ENCODE measurements around the gene CAMK1D. TPM values are rescaled to one million over a fixed set of nuclear protein-coding genes. Genes with fewer than 3 reads are reported as not detected.

The CAMK1D gene
- polyA plus RNA-seq, 1 of the 3 experiments (the other 2 are of a cell fraction), result 4.1 TPM

- Histone ChIP-seq H3K9me3 (no peaks in the 10 kb centered on the region), H3K4me3 (ENCODE audit: low read depth in 2 of 2, low read length in 1 of 2) (no peak overlapping the region), H3F3A (replicated peaks; ENCODE audit: insufficient read depth) (no peaks in the 10 kb centered on the region), H4K20me1 (ENCODE audit: insufficient read depth) (no peaks in the 10 kb centered on the region), H3K9me2 (no peaks in the 10 kb centered on the region), H3K27ac (ENCODE audit: low read depth in 2 of 2, low read length in 1 of 2) (no peak overlapping the region), H3K9ac (no peak overlapping the region), H3K4me2 (no peak overlapping the region), H3K4me1 (ENCODE audit: control insufficient read depth in 1 of 2, insufficient read depth in 2 of 2, low read depth in 1 of 2, low read length in 1 of 2) (no peaks in the 10 kb centered on the region), H3K79me2 (ENCODE audit: insufficient read depth) (no peaks in the 10 kb centered on the region), H3K36me3 (replicated peaks in 1 of 2; ENCODE audit: control insufficient read depth in 1 of 2, insufficient read depth in 2 of 2, low read length in 1 of 2) (no peaks in the 10 kb centered on the region), H2AFZ (ENCODE audit: low read depth) (no peak overlapping the region), H3K27me3 (ENCODE audit: insufficient read depth) (no peaks in the 10 kb centered on the region)
- TF ChIP-seq, protein P1, sequence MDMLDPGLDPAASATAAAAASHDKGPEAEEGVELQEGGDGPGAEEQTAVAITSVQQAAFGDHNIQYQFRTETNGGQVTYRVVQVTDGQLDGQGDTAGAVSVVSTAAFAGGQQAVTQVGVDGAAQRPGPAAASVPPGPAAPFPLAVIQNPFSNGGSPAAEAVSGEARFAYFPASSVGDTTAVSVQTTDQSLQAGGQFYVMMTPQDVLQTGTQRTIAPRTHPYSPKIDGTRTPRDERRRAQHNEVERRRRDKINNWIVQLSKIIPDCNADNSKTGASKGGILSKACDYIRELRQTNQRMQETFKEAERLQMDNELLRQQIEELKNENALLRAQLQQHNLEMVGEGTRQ (IDR thresholded peaks at IDR 0.05; ENCODE audit: borderline replicate concordance, low read depth, low read length), result no peak
- no peak for TF ChIP-seq JUND (IDR thresholded peaks at IDR 0.05)
- TF ChIP-seq MEF2A (IDR thresholded peaks at IDR 0.05; ENCODE audit: borderline replicate concordance, low read depth), result no peak
- TF ChIP-seq TCF12 (IDR thresholded peaks at IDR 0.05), result no peak
- TF ChIP-seq MXI1 (IDR thresholded peaks at IDR 0.05; ENCODE audit: low read depth, low read length), result no peak
- TF ChIP-seq SMC3 (IDR thresholded peaks at IDR 0.05; ENCODE audit: low read depth, low read length), result no peak
- TF ChIP-seq, protein P2, sequence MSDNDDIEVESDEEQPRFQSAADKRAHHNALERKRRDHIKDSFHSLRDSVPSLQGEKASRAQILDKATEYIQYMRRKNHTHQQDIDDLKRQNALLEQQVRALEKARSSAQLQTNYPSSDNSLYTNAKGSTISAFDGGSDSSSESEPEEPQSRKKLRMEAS (IDR thresholded peaks at IDR 0.05; ENCODE audit: low read depth), result no peak
- no peak for TF ChIP-seq TAF1 (IDR thresholded peaks at IDR 0.05; ENCODE audit: borderline replicate concordance, low read depth, low read length)
- no peak for TF ChIP-seq FOXM1 (IDR thresholded peaks at IDR 0.05; ENCODE audit: low read depth)
- ChIA-PET CTCF (no interaction called here), POLR2A (no interaction called here)
- DNase-seq, result no peak
- 94% methylated on average over 4 of the region's 4 CpGs for WGBS (ENCODE audit: low lambda C conversion rate)
These were observed 17.9 kb downstream of the CAMK1D start for GRCh38 chr10:12367272-12367671.

- WGBS (ENCODE audit: low lambda C conversion rate), result 95% methylated on average over 8 of the region's 8 CpGs
- POLR2A ChIA-PET, result no interaction called here
- Histone ChIP-seq H4K20me1 (ENCODE audit: insufficient read depth) (no peaks in the 10 kb centered on the region), H3K4me3 (ENCODE audit: low read depth in 2 of 2, low read length in 1 of 2) (no peak overlapping the region), H2AFZ (ENCODE audit: low read depth) (no peak overlapping the region), H3K4me2 (no peak overlapping the region), H3K4me1 (ENCODE audit: control insufficient read depth in 1 of 2, insufficient read depth in 2 of 2, low read depth in 1 of 2, low read length in 1 of 2) (no peaks in the 10 kb centered on the region), H3K27me3 (ENCODE audit: insufficient read depth) (no peaks in the 10 kb centered on the region), H3K9me3 (no peaks in the 10 kb centered on the region), H3F3A (replicated peaks; ENCODE audit: insufficient read depth) (no peaks in the 10 kb centered on the region), H3K9me2 (no peaks in the 10 kb centered on the region), H3K27ac (ENCODE audit: low read depth in 2 of 2, low read length in 1 of 2) (no peak overlapping the region), H3K36me3 (replicated peaks in 1 of 2; ENCODE audit: control insufficient read depth in 1 of 2, insufficient read depth in 2 of 2, low read length in 1 of 2) (no peaks in the 10 kb centered on the region), H3K79me2 (ENCODE audit: insufficient read depth) (no peaks in the 10 kb centered on the region), H3K9ac (no peak overlapping the region)
- CTCF ChIA-PET, result no interaction called here
- no peak for DNase-seq
- TF ChIP-seq FOSL2 (IDR thresholded peaks at IDR 0.05; ENCODE audit: borderline replicate concordance, low read depth) (no peak), TAF1 (IDR thresholded peaks at IDR 0.05; ENCODE audit: borderline replicate concordance, low read depth, low read length) (no peak), CHD2 (IDR thresholded peaks at IDR 0.05; ENCODE audit: low read length, partially characterized antibody) (no peak), RXRA (IDR thresholded peaks at IDR 0.05; ENCODE audit: borderline replicate concordance, low read depth) (no peak), IRF3 (IDR thresholded peaks at IDR 0.05; ENCODE audit: low read depth, low read length) (no peak), RAD21 (IDR thresholded peaks at IDR 0.05; ENCODE audit: low read length) (no peak), POLR2AphosphoS5 (IDR thresholded peaks at IDR 0.05; ENCODE audit: low read depth, low read length) (no peak), GABPA (IDR thresholded peaks at IDR 0.05; ENCODE audit: low read depth) (no peak), ELF1 (IDR thresholded peaks at IDR 0.05) (no peak), TEAD4 (IDR thresholded peaks at IDR 0.05; ENCODE audit: borderline replicate concordance, insufficient read depth) (no peak), RCOR1 (IDR thresholded peaks at IDR 0.05; ENCODE audit: low read length) (no peak), NRF1 (IDR thresholded peaks at IDR 0.05; ENCODE audit: low read depth, low read length) (no peak), SIN3A (IDR thresholded peaks at IDR 0.05; ENCODE audit: borderline replicate concordance, low read depth, low read length) (no peak), FOXJ3 (CRISPR knock-in tag; IDR thresholded peaks at IDR 0.05) (no peak)
- TF ChIP-seq, protein P1 (IDR thresholded peaks at IDR 0.05; ENCODE audit: borderline replicate concordance, low read depth, low read length), result no peak
- TF ChIP-seq, protein P3, sequence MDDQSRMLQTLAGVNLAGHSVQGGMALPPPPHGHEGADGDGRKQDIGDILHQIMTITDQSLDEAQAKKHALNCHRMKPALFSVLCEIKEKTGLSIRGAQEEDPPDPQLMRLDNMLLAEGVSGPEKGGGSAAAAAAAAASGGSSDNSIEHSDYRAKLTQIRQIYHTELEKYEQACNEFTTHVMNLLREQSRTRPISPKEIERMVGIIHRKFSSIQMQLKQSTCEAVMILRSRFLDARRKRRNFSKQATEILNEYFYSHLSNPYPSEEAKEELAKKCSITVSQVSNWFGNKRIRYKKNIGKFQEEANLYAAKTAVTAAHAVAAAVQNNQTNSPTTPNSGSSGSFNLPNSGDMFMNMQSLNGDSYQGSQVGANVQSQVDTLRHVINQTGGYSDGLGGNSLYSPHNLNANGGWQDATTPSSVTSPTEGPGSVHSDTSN (IDR thresholded peaks at IDR 0.05), result no peak
These were observed 20.6 kb downstream of the CAMK1D start for GRCh38 chr10:12369982-12370381.

All from SK-N-SH (cell line).